Measurements from ENCODE around the gene ZGPAT. TPM values are rescaled to one million over a fixed set of nuclear protein-coding genes. Genes with fewer than 3 reads are reported as not detected.

Gene ZGPAT
- total and polyA plus RNA-seq, 2 of the 13 experiments (the other 11 are each of a cell fraction or from before 2014, with no cell fraction given), result 23.0 to 41.9 TPM

GRCh38 chr20:63707558-63708300 is at the start of gene ZGPAT, which contains the start of gene ARFRP1 (continued):
- TF ChIP-seq PHF5A (CRISPR knock-in tag; IDR thresholded peaks at IDR 0.05; ENCODE audit: low read depth, unreplicated experiment), result peak; percentile 59
- TF ChIP-seq ZKSCAN1 (IDR thresholded peaks at IDR 0.05; ENCODE audit: low read length), result peak; percentile 14; the same call in 1 of the 2 replicates
- TF ChIP-seq ZNF749 (CRISPR knock-in tag; IDR thresholded peaks at IDR 0.05; ENCODE audit: borderline replicate concordance), result peak; percentile 80; the same call in 1 of the 2 replicates
- no peak for TF ChIP-seq CEBPZ (IDR thresholded peaks at IDR 0.05; ENCODE audit: low read length)
- TF ChIP-seq ZNF788 (CRISPR knock-in tag; IDR thresholded peaks at IDR 0.05; ENCODE audit: borderline replicate concordance), result peak; percentile 85; the same call in 1 of the 2 replicates
- TF ChIP-seq ZSCAN29 (CRISPR knock-in tag; conservative IDR thresholded peaks at IDR 0.05), result peak; percentile 40; the same call in 1 of the 2 replicates
- TF ChIP-seq ZBTB20 (CRISPR knock-in tag; IDR thresholded peaks at IDR 0.05; ENCODE audit: borderline replicate concordance, low read depth), result no peak; the same call in 1 of the 2 replicates
- TF ChIP-seq ZNF777 (CRISPR knock-in tag; IDR thresholded peaks at IDR 0.05), result peak; percentile 88
- peak; percentile 86 for TF ChIP-seq HES4 (CRISPR knock-in tag; IDR thresholded peaks at IDR 0.05; ENCODE audit: borderline replicate concordance)
- peak; percentile 86 for TF ChIP-seq ZNF205 (CRISPR knock-in tag; IDR thresholded peaks at IDR 0.05)
- no peak for TF ChIP-seq NCOA5 (CRISPR knock-in tag; IDR thresholded peaks at IDR 0.05)
- peak; percentile 47; the same call in 1 of the 2 replicates for TF ChIP-seq ZNF280D (CRISPR knock-in tag; IDR thresholded peaks at IDR 0.05)
- peak; percentile 97 for TF ChIP-seq MXD3 (CRISPR knock-in tag; IDR thresholded peaks at IDR 0.05)
- peak; percentile 93 for TF ChIP-seq REPIN1 (CRISPR knock-in tag; IDR thresholded peaks at IDR 0.05; ENCODE audit: borderline replicate concordance, low read depth)
- no peak for TF ChIP-seq TIGD3 (CRISPR knock-in tag; IDR thresholded peaks at IDR 0.05; ENCODE audit: borderline replicate concordance)
- peak; percentile 84 for TF ChIP-seq TEF (CRISPR knock-in tag; IDR thresholded peaks at IDR 0.05)
- TF ChIP-seq ZNF616 (CRISPR knock-in tag; IDR thresholded peaks at IDR 0.05; ENCODE audit: low read depth), result peak; percentile 97
- TF ChIP-seq HDAC1 (CRISPR knock-in tag; IDR thresholded peaks at IDR 0.05), result peak; percentile 99
